Stimulated activated CD4-positive, alpha-beta T cell treated with anti-CD3 and anti-CD28 coated beads, Interleukin-15, amount 100 ng/mL, for 48 hours (primary cell): Measurements from ENCODE around the gene EPHA8.
A peak's percentile ranks its signal among the peaks of the same experiment; 100 is the strongest.

ENCODE experiments used
- DNase-seq, 2 donors: peaks; one replicate each; pipeline ENCODE4 v3.0.0-alpha.2; 2020; ENCODE audit warnings: low read depth in 2 of 2

Gene EPHA8

GRCh38 chr1:22592919-22593790, 29.9 kb downstream of the EPHA8 start:
- DNase-seq: no peak

DNA sequence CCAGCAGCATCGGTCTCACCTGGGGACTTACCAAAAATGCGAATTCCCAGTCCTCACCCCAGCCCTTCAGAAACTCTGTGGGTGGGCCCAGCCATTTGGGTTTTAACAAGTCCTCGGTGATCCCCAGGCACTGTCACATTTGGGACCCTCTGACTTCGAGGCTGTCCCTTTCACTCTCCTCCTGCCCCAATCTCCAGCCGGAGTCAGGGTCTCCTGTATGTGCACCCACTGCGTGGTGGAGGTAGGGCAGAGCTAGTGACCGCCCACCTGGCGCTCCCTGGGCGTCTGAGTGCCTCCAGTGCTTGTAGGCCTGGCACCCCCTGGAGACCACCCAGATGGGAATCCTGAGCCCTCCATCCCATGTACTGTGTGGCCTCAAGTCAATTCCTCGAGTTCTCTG, 31.1 kb downstream of the EPHA8 start:
- no peak for DNase-seq

DNA sequence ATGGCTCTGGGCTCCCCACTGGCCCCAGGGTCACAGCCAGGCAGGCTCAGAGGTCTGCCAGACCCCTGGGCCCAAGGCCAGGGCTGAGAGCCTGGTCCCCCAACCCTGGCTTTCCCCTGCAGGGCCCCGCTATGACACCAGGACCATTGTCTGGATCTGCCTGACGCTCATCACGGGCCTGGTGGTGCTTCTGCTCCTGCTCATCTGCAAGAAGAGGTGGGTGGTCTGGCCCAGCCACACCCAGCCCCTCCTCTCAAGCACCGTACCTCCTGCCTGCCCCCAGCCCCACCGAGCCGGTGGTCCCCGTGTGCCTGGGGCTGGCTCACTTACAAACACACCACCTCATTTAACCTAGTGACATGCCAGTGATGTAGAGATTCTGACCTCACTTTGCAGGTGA, 31.8 kb downstream of the EPHA8 start:
- no peak for DNase-seq

- no peak for DNase-seq
Measured at GRCh38 chr1:22597301-22597965, 34.1 kb downstream of the EPHA8 start.

DNA sequence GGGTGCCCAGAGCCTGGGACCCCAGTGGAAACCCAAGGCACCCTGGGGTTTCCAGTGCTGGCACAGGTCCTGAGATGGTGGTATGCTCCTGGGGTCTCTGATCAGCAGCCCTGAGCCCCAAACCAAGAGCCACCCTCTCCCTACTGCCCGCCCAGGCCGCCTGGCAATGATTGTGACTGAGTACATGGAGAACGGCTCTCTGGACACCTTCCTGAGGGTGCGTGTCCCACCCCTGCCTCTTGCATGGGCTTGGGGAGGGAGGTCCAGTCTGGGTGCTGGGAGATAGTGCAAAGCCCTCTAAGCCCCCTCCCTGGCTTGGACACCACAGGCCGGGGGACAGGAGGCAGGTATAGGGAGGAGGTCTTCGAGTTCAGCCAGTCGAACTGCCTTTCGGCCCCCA, 34.7 kb downstream of the EPHA8 start:
- DNase-seq: no peak

DNA sequence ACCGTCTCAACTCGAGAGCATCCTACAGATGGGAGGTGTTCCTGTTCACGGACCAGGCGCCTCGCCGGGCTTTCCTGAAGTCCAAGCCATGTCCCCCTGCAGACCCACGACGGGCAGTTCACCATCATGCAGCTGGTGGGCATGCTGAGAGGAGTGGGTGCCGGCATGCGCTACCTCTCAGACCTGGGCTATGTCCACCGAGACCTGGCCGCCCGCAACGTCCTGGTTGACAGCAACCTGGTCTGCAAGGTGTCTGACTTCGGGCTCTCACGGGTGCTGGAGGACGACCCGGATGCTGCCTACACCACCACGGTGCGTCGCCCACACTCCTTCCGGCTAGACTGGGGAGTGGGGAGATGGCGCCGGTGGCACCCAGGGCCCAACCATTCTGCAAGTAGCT, 35.4 kb downstream of the EPHA8 start:
- DNase-seq: no peak

DNA sequence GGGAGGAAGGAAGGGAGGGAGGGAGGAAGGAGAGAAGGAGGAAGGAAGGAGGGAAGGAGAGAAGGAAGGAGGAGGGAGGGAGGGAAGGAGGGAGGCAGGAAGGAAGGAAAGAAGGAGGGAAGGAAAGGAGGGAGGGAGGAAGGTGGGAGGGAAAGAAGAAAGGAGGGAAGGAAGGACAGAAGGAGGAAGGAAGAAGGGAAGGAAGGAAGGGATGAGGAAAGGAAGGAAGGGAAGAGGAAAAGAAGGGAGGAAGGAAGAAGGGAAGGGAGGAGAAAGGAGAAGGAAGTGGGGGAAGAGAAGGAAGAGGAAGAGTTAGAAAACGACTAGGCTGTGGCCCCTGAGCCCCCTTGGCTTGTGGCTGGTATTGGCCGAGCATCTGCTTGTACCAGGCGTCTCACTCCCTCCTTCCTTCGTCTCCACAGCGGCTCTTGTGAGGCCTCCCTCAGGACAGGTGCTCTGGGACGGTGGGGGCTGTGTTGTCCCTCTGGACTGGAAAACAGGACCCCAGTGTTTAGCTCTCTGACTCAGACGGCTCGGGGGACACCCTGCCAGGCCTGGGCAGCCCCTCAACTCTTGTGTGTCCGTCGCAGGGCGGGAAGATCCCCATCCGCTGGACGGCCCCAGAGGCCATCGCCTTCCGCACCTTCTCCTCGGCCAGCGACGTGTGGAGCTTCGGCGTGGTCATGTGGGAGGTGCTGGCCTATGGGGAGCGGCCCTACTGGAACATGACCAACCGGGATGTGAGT, 37.0 kb downstream of the EPHA8 start:
- DNase-seq: no peak

GRCh38 chr1:22600817-22601605, 37.7 kb downstream of the EPHA8 start:
- DNase-seq: no peak

DNA sequence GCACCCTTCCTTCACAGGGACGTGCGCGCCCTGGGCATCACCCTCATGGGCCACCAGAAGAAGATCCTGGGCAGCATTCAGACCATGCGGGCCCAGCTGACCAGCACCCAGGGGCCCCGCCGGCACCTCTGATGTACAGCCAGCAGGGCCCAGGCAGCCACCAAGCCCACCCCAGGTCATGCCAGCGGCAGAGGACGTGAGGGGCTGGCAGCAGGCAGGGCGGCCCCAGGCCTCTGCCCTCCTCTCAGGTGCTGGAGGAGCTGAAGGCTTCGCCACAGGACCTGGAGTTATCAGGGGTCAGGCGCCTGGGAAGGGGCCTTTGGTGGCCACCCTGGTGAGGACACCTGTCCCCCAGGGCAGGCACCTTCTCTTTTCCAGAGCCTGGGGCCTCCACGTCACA, 38.3 kb downstream of the EPHA8 start:
- no peak for DNase-seq

- DNase-seq: no peak
Measured at GRCh38 chr1:22602060-22602740, 38.9 kb downstream of the EPHA8 start.

- no peak for DNase-seq
Measured at GRCh38 chr1:22606161-22606560, 42.9 kb downstream of the EPHA8 start.

GRCh38 chr1:22607154-22607553, 43.9 kb downstream of the EPHA8 start:
- no peak for DNase-seq

GRCh38 chr1:22608361-22608760, 45.1 kb downstream of the EPHA8 start:
- no peak for DNase-seq

- DNase-seq: no peak
Measured at GRCh38 chr1:22609291-22609690, 46.0 kb downstream of the EPHA8 start.

DNA sequence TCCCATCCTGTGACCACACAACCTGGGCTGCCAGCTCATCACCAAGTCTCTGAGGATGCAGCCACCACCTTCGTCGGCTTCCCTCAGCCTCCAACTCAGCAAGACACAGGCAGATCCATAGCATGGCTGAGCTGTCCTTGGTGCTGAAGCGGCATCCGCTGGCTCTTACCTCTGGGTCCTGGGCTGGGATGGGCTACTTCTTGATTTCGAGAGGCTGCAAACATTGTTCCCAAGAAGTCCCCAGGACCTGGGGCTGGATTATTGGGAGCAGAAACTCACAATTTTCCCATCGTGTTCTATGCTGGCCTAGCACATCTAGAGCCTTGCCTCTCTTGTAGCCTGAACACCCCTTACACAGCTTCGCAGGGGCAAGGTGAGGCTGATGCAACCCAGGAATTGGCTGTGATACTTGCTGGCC, 48.2 kb downstream of the EPHA8 start:
- peak in 1 of 2 donors; percentile 8 for DNase-seq

DNA sequence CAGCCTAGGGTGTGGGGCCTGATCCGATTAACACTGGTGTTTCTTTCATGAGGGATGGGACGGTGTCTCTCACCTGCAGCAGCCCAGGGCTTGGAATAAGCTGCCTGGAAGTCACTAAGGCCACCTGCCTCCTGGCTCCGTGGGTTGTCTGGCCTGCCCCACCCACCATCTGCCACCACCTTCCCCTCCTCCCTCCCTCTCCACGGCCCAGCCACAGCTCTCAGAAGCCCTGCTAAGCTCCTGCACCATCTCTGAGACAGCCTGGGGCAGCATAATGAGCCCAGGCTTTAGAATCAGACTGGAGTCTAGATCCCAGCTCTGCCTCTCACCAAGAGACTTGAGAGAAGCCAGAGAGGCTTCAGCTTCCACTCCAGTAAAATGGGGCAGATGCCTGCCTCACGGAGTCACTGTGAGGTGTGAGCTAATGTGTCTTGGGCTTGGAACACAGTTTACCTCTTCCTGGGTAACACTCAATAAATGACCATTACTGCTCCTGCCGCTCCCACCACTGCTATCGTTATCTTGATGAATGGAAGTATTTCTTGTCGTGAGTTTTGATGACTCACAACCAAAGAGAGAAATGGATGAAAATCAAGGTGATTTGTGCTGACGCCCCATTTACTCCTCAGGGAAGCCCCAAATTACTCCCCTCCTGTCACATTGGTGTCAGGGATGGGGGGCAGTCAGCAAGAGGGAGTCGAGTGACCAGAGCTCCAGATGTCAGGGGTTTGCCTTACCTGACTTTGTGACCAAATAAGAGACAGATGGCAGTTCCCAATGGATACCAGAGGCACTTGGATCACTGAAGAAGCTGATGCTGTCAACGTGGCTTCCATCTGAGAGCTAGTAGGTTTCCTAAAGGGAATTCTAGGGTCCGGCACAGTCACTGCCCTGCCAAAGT, 49.6 kb downstream of the EPHA8 start:
- no peak for DNase-seq

- DNase-seq: no peak
Measured at GRCh38 chr1:22613572-22613918, 50.3 kb downstream of the EPHA8 start.

DNA sequence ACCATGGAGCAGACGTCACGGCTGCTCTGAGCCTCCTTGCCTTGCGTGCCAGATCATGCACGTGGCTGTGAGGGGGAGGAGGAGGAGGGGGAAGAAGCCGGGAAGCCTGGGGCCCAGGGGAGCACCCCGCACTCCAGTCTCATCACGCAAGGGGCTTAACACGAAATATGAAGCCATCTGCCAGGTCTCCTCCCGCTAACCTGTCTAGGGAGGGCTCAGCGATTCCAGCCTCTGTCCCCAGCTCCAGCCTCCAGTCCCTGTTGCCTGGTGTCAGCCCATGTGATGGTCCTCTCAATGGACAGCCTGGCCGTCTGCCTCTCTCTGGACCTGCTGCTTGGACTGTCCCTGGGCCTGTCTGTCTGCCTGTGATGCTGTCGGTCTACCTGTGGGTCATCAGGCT, 50.7 kb downstream of the EPHA8 start:
- DNase-seq: no peak

DNA sequence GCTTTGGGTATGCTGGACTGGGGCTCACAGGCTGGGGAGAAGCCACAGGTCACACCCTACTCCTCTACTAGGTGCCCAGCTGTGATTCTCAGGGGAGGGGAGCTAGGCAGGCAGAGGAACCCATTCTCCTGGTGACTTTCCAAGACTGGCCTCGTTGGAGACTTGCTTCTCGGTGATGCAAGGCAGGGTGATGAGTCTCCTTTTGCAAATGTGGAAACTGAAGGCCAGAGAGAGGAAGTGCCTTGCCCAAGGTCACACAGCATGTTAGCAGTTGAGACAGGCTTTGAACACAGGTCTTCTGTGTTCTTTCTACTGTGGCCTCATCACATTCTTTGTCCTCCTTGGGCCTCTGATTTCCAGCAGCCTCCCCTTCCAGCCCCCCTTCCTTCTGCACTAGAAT, 52.6 kb downstream of the EPHA8 start:
- DNase-seq: no peak

GRCh38 chr1:22616571-22616970, 53.3 kb downstream of the EPHA8 start:
- no peak for DNase-seq
